Activated CD8-positive, alpha-beta T cell treated with anti-CD3 and anti-CD28 coated beads for 36 hours (primary cell): ENCODE measurements around the gene FRMD7. TPM values are rescaled to one million over a fixed set of nuclear protein-coding genes. Genes with fewer than 3 reads are reported as not detected.

Experiments
- ATAC-seq: fragments of 200-7000 bp; cut with Tn5 transposase; one replicate; pipeline ENCODE4 v1.10.0; 2021; ENCODE audit warnings: mild to moderate bottlenecking, moderate library complexity
- CTCF ChIA-PET: fragments of 350-600 bp; sonication (Branson Sonifier 250); formaldehyde crosslinking; loops from one replicate; lab custom pipeline; 2021; ENCODE audit warnings: antibody characterized with exemption; lab: Charles Lee
- POLR2A ChIA-PET: fragments of 350-600 bp; sonication (Branson Sonifier 250); formaldehyde crosslinking; loops from one replicate; lab custom pipeline; 2021; ENCODE audit warnings: antibody characterized with exemption; lab: Charles Lee
- DNase-seq: peaks from one replicate; pipeline ENCODE4 v3.0.0-alpha.2; 2020
- H3K27ac Mint-ChIP-seq: one replicate; pipeline ENCODE4 v1.8.0; 2021; ENCODE audit warnings: mild to moderate bottlenecking, mixed read lengths
- H3K27me3 Mint-ChIP-seq: one replicate; pipeline ENCODE4 v1.8.0; 2021; ENCODE audit warnings: mixed read lengths
- H3K36me3 Mint-ChIP-seq: one replicate; pipeline ENCODE4 v1.8.0; 2021; ENCODE audit warnings: low read depth, mixed read lengths
- H3K4me1 Mint-ChIP-seq: one replicate; pipeline ENCODE4 v1.8.0; 2021; ENCODE audit warnings: low read depth, mixed read lengths
- H3K4me3 Mint-ChIP-seq: one replicate; pipeline ENCODE4 v1.8.0; 2021; ENCODE audit warnings: mild to moderate bottlenecking, moderate library complexity, mixed read lengths
- H3K9me3 Mint-ChIP-seq: one replicate; pipeline ENCODE4 v1.8.0; 2021; ENCODE audit warnings: mixed read lengths
- CTCF ChIP-seq: fragments of 200-600 bp; IDR thresholded peaks from one replicate; pipeline ENCODE4 v1.8.0; 2022; ENCODE audit warnings: antibody characterized with exemption, mild to moderate bottlenecking
- intact Hi-C: fragments of 100-400 bp; cut with micrococcal nuclease; formaldehyde crosslinking; loops from one replicate; pipeline ENCODE4 v1.10.0; 2022
- total RNA-seq, 2 experiments: library from RNA; stranded (reverse); gene quantifications; one replicate each; pipeline ENCODE4 v1.2.3, GENCODE V29; 2021

FRMD7 gene
- total RNA-seq, 2 experiments from 2014 or later, result not detected

- H3K9me3 Mint-ChIP-seq, result no peaks in the 10 kb centered on the region
- peaks cover 6% of the 10 kb centered on the region for H3K36me3 Mint-ChIP-seq
- no peak for TF ChIP-seq CTCF
- H3K4me3 Mint-ChIP-seq, result no peak overlapping the region
- ATAC-seq (no peak), DNase-seq (no peak)
- no peak overlapping the region for H3K27ac Mint-ChIP-seq
- POLR2A ChIA-PET, result no interaction called here
- H3K4me1 Mint-ChIP-seq, result no peaks in the 10 kb centered on the region
- intact Hi-C loops, result loop anchor here (10.0 kb wide), 1 partner anchor 223 kb away; no protein-coding TSS in a partner anchor
- CTCF ChIA-PET, result interaction anchor here (1.0 kb wide), 1 partner anchor 15 kb away, joined by 3 read pairs; no protein-coding TSS in a partner anchor
- H3K27me3 Mint-ChIP-seq, result no peaks in the 10 kb centered on the region
These were observed 50.4 kb downstream of the FRMD7 start for GRCh38 chrX:132077414-132077813.

GRCh38 chrX:132071254-132071653 is 56.6 kb downstream of the FRMD7 start:
- ChIA-PET CTCF (interaction anchor here (0.6 to 2.1 kb wide), 12 partner anchors 9 to 230 kb away, joined by 3 to 12 read pairs (median 3); no protein-coding TSS in a partner anchor), POLR2A (interaction anchor here (0.9 to 1.5 kb wide), 2 partner anchors 47 to 48 kb away, joined by 3 to 4 read pairs; partner anchors contain the start of gene STK26)
- Mint-ChIP-seq H3K27ac (no peak overlapping the region), H3K4me3 (no peak overlapping the region), H3K36me3 (peaks cover 13% of the 10 kb centered on the region), H3K27me3 (no peaks in the 10 kb centered on the region), H3K9me3 (no peaks in the 10 kb centered on the region), H3K4me1 (no peaks in the 10 kb centered on the region)
- DNase-seq, result no peak
- intact Hi-C loops, result loop anchor here (10.0 kb wide), 1 partner anchor 216 kb away; no protein-coding TSS in a partner anchor
- ATAC-seq, result no peak
- TF ChIP-seq CTCF, result peak; percentile 31

GRCh38 chrX:132068405-132068804 is 59.4 kb downstream of the FRMD7 start:
- Mint-ChIP-seq H3K36me3 (peaks cover 16% of the 10 kb centered on the region), H3K4me3 (no peak overlapping the region), H3K4me1 (no peaks in the 10 kb centered on the region), H3K9me3 (no peaks in the 10 kb centered on the region), H3K27ac (no peak overlapping the region), H3K27me3 (no peaks in the 10 kb centered on the region)
- DNase-seq, result no peak
- ChIA-PET CTCF (no interaction called here), POLR2A (no interaction called here)
- ATAC-seq, result no peak
- TF ChIP-seq CTCF, result no peak
- intact Hi-C loops, result no loop called here

- DNase-seq (no peak), ATAC-seq (no peak)
- intact Hi-C loops, result no loop called here
- H3K27ac Mint-ChIP-seq, result no peak overlapping the region
- H3K4me1 Mint-ChIP-seq, result peaks cover 8% of the 10 kb centered on the region
- ChIA-PET CTCF (no interaction called here), POLR2A (no interaction called here)
- TF ChIP-seq CTCF, result no peak
- H3K4me3 Mint-ChIP-seq, result no peak overlapping the region
- H3K9me3 Mint-ChIP-seq, result no peaks in the 10 kb centered on the region
- H3K27me3 Mint-ChIP-seq, result no peaks in the 10 kb centered on the region
- peaks cover 12% of the 10 kb centered on the region for H3K36me3 Mint-ChIP-seq
These were observed 64.0 kb downstream of the FRMD7 start for GRCh38 chrX:132063862-132064261.

GRCh38 chrX:132063334-132063733 is 64.5 kb downstream of the FRMD7 start:
- DNase-seq, result no peak
- POLR2A ChIA-PET, result no interaction called here
- H3K4me1 Mint-ChIP-seq, result peaks cover 10% of the 10 kb centered on the region
- intact Hi-C loops, result no loop called here
- H3K9me3 Mint-ChIP-seq, result no peaks in the 10 kb centered on the region
- H3K36me3 Mint-ChIP-seq, result peaks cover 10% of the 10 kb centered on the region
- no peaks in the 10 kb centered on the region for H3K27me3 Mint-ChIP-seq
- no peak overlapping the region for H3K27ac Mint-ChIP-seq
- no peak for ATAC-seq
- no peak for TF ChIP-seq CTCF
- H3K4me3 Mint-ChIP-seq, result no peak overlapping the region
- CTCF ChIA-PET, result no interaction called here
